Smooth muscle cell of the brain vasculature (primary cell): Measurements from ENCODE around the gene FYN.
"Not testable (repeated sequence)": the region's sequence is repeated elsewhere in the genome, so short reads cannot be mapped to it uniquely, and the experiment has no call there.

Experiments used
- DNase-seq: peaks from one replicate; pipeline ENCODE4 v3.0.0-alpha.2; 2012; ENCODE audit warnings: low read depth, low spot score

FYN gene

GRCh38 chr6:111662072-111662793 is 211.0 kb downstream of the FYN start:
- no peak for DNase-seq

GRCh38 chr6:111661541-111662061 is 211.7 kb downstream of the FYN start:
- no peak for DNase-seq

- no peak for DNase-seq
Observed at GRCh38 chr6:111660531-111660930, 212.7 kb downstream of the FYN start.

GRCh38 chr6:111658462-111659154 is 214.6 kb downstream of the FYN start:
- no peak for DNase-seq

- no peak for DNase-seq
Observed at GRCh38 chr6:111657146-111657545, 216.1 kb downstream of the FYN start.

GRCh38 chr6:111653979-111654378 is 219.3 kb downstream of the FYN start:
- no peak for DNase-seq

- DNase-seq = no peak
Observed at GRCh38 chr6:111653434-111653833, 219.8 kb downstream of the FYN start.

- DNase-seq = no peak
Observed at GRCh38 chr6:111652156-111652555, 221.1 kb downstream of the FYN start.

GRCh38 chr6:111651185-111652034 is 221.8 kb downstream of the FYN start:
- DNase-seq = no peak

- no peak for DNase-seq
Observed at GRCh38 chr6:111650049-111650448, 223.2 kb downstream of the FYN start.

GRCh38 chr6:111648100-111648499 is 225.2 kb downstream of the FYN start:
- DNase-seq = no peak

GRCh38 chr6:111646942-111647341 is 226.3 kb downstream of the FYN start:
- no peak for DNase-seq

GRCh38 chr6:111646034-111646433 is 227.2 kb downstream of the FYN start:
- DNase-seq = no peak

- DNase-seq = no peak
Observed at GRCh38 chr6:111644893-111645430, 228.3 kb downstream of the FYN start.

- DNase-seq = no peak
Observed at GRCh38 chr6:111642463-111643158, 230.6 kb downstream of the FYN start.

GRCh38 chr6:111639266-111639665 is 234.0 kb downstream of the FYN start:
- no peak for DNase-seq

- DNase-seq = not testable (repeated sequence)
Observed at GRCh38 chr6:111634981-111635380, 238.3 kb downstream of the FYN start.

- no peak for DNase-seq
Observed at GRCh38 chr6:111633822-111634221, 239.4 kb downstream of the FYN start.

- DNase-seq = no peak
Observed at GRCh38 chr6:111632468-111633247, 240.6 kb downstream of the FYN start.

- no peak for DNase-seq
Observed at GRCh38 chr6:111631903-111632460, 241.3 kb downstream of the FYN start.
